HEK293 (cell line): Measurements from ENCODE around the gene ENOX2.

Experiments
- CTCF ChIA-PET: fragments of 350-600 bp; formaldehyde crosslinking; extraction: SDS; loops from one replicate; lab custom pipeline; 2021; ENCODE audit warnings: antibody characterized with exemption; lab: Yijun Ruan, JAX
- POLR2A ChIA-PET: fragments of 300-600 bp; formaldehyde crosslinking; extraction: SDS; loops from one replicate; lab custom pipeline; 2020; ENCODE audit warnings: antibody characterized with exemption, inconsistent platforms; lab: Yijun Ruan, JAX
- H3K27ac ChIP-seq: fragments of 200-500 bp; sonication (Bioruptor generic); 2 replicates; pipeline ENCODE4 v1.5.1; 2014; ENCODE audit warnings: low read depth, low read length, control low read depth, inconsistent platforms; ENCODE audit errors: extremely low read depth
- H3K36me3 ChIP-seq, 2 experiments: fragments of 200-500 bp in 1 of 2; sonication (Bioruptor generic) in 1 of 2; 1 replicate in 1 of 2; 2 replicates in 1 of 2; pipeline ENCODE4 v1.5.1; 2014 to 2017; ENCODE audit warnings: inconsistent platforms in 2 of 2, low read length in 2 of 2; ENCODE audit not compliant: control insufficient read depth in 2 of 2, insufficient read depth in 1 of 2
- H3K4me1 ChIP-seq: fragments of 200-500 bp; sonication (Bioruptor generic); 2 replicates; pipeline ENCODE4 v1.5.1; 2014; ENCODE audit warnings: mild to moderate bottlenecking, low read length, inconsistent platforms; ENCODE audit not compliant: control insufficient read depth, insufficient read depth
- H3K4me3 ChIP-seq: 2 replicates; pipeline ENCODE4 v1.5.1; 2011; ENCODE audit warnings: low read depth, mild to moderate bottlenecking, control low read depth, low read length, moderate library complexity
- H3K9me3 ChIP-seq: fragments of 200-500 bp; sonication (Bioruptor generic); 2 replicates; pipeline ENCODE4 v1.5.1; 2014; ENCODE audit warnings: low read depth, low read length, inconsistent platforms; ENCODE audit not compliant: control insufficient read depth, insufficient read depth
- BCL11A ChIP-seq: fragments of 450-650 bp; formaldehyde crosslinking; IDR thresholded peaks from 2 replicates; pipeline ENCODE4 v1.5.1; 2016; ENCODE audit warnings: low read depth, missing biosample characterization, missing genetic modification characterization
- EGR2 ChIP-seq: fragments of 450-650 bp; formaldehyde crosslinking; IDR thresholded peaks from 2 replicates; pipeline ENCODE4 v1.5.1; 2016; ENCODE audit warnings: low read depth, missing biosample characterization, missing genetic modification characterization
- HOXC10 ChIP-seq: sonication (generic); formaldehyde crosslinking; IDR thresholded peaks from 2 replicates; pipeline ENCODE4 v1.8.1; 2023; ENCODE audit warnings: mild to moderate bottlenecking, missing genetic modification reagents
- HOXD13 ChIP-seq: sonication (generic); formaldehyde crosslinking; IDR thresholded peaks from 2 replicates; pipeline ENCODE4 v1.8.0; 2022; ENCODE audit warnings: missing genetic modification reagents, borderline replicate concordance
- PRDM2 ChIP-seq: fragments of 450-650 bp; formaldehyde crosslinking; IDR thresholded peaks from 2 replicates; pipeline ENCODE4 v1.5.1; 2016; ENCODE audit warnings: missing biosample characterization, missing genetic modification characterization, borderline replicate concordance
- SCRT1 ChIP-seq: fragments of 450-650 bp; formaldehyde crosslinking; IDR thresholded peaks from 2 replicates; pipeline ENCODE4 v1.5.1; 2016; ENCODE audit warnings: missing biosample characterization, missing genetic modification characterization, borderline replicate concordance
- SP3 ChIP-seq: fragments of 450-650 bp; formaldehyde crosslinking; IDR thresholded peaks from 2 replicates; pipeline ENCODE4 v1.5.1; 2016; ENCODE audit warnings: missing biosample characterization, missing genetic modification characterization
- TSHZ1 ChIP-seq: fragments of 450-650 bp; formaldehyde crosslinking; IDR thresholded peaks from 2 replicates; pipeline ENCODE4 v1.5.1; 2016; ENCODE audit warnings: missing biosample characterization, missing genetic modification characterization, borderline replicate concordance
- ZBTB1 ChIP-seq: fragments of 450-650 bp; formaldehyde crosslinking; IDR thresholded peaks from 2 replicates; pipeline ENCODE4 v1.5.1; 2016; ENCODE audit warnings: missing biosample characterization, missing genetic modification characterization
- ZBTB8A ChIP-seq: fragments of 450-650 bp; formaldehyde crosslinking; IDR thresholded peaks from 2 replicates; pipeline ENCODE4 v1.5.1; 2016; ENCODE audit warnings: missing biosample characterization, missing genetic modification characterization
- ZFP3 ChIP-seq: fragments of 450-650 bp; formaldehyde crosslinking; IDR thresholded peaks from 2 replicates; pipeline ENCODE4 v1.5.1; 2016; ENCODE audit warnings: low read depth, missing biosample characterization, missing genetic modification characterization
- ZNF138 ChIP-seq: fragments of 450-650 bp; formaldehyde crosslinking; IDR thresholded peaks from 2 replicates; pipeline ENCODE4 v1.5.1; 2016; ENCODE audit warnings: missing biosample characterization, missing genetic modification characterization, borderline replicate concordance
- ZNF214 ChIP-seq: fragments of 450-650 bp; formaldehyde crosslinking; IDR thresholded peaks from 2 replicates; pipeline ENCODE4 v1.5.1; 2017; ENCODE audit warnings: missing biosample characterization, mild to moderate bottlenecking, missing genetic modification characterization, borderline replicate concordance
- ZNF221 ChIP-seq: fragments of 450-650 bp; formaldehyde crosslinking; IDR thresholded peaks from 2 replicates; pipeline ENCODE4 v1.5.1; 2017; ENCODE audit warnings: missing biosample characterization, missing genetic modification characterization, borderline replicate concordance
- ZNF292 ChIP-seq: fragments of 450-650 bp; formaldehyde crosslinking; IDR thresholded peaks from 2 replicates; pipeline ENCODE4 v1.5.1; 2016; ENCODE audit warnings: low read depth, missing biosample characterization, missing genetic modification characterization, borderline replicate concordance
- ZNF302 ChIP-seq: fragments of 450-650 bp; formaldehyde crosslinking; IDR thresholded peaks from 2 replicates; pipeline ENCODE4 v1.5.1; 2016; ENCODE audit warnings: missing biosample characterization, missing genetic modification characterization, low read depth
- ZNF335 ChIP-seq: fragments of 450-650 bp; formaldehyde crosslinking; conservative IDR thresholded peaks from 2 replicates; pipeline ENCODE4 v1.5.1; 2016; ENCODE audit warnings: missing biosample characterization, missing genetic modification characterization
- ZNF350 ChIP-seq: fragments of 450-650 bp; formaldehyde crosslinking; IDR thresholded peaks from 2 replicates; pipeline ENCODE4 v1.5.0; 2017; ENCODE audit warnings: missing biosample characterization, mild to moderate bottlenecking, missing genetic modification characterization
- ZNF394 ChIP-seq: fragments of 450-650 bp; formaldehyde crosslinking; IDR thresholded peaks from 2 replicates; pipeline ENCODE4 v1.5.1; 2016; ENCODE audit warnings: missing biosample characterization, missing genetic modification characterization, mild to moderate bottlenecking, moderate library complexity, borderline replicate concordance
- ZNF544 ChIP-seq: fragments of 450-650 bp; formaldehyde crosslinking; IDR thresholded peaks from 2 replicates; pipeline ENCODE4 v1.5.0; 2017; ENCODE audit warnings: missing biosample characterization, missing genetic modification characterization
- ZNF548 ChIP-seq: fragments of 450-650 bp; formaldehyde crosslinking; IDR thresholded peaks from 2 replicates; pipeline ENCODE4 v1.5.1; 2016; ENCODE audit warnings: missing biosample characterization, missing genetic modification characterization
- ZNF621 ChIP-seq: fragments of 450-650 bp; formaldehyde crosslinking; IDR thresholded peaks from 2 replicates; pipeline ENCODE4 v1.5.1; 2017; ENCODE audit warnings: missing biosample characterization, missing genetic modification characterization
- ZNF677 ChIP-seq: fragments of 450-650 bp; IDR thresholded peaks from 2 replicates; pipeline ENCODE4 v1.5.0; 2018; ENCODE audit warnings: missing biosample characterization, mild to moderate bottlenecking, missing genetic modification characterization, moderate library complexity
- ZNF776 ChIP-seq: fragments of 450-650 bp; formaldehyde crosslinking; IDR thresholded peaks from 2 replicates; pipeline ENCODE4 v1.5.0; 2017; ENCODE audit warnings: missing biosample characterization, missing genetic modification characterization, borderline replicate concordance
- ZNF777 ChIP-seq: fragments of 450-650 bp; formaldehyde crosslinking; IDR thresholded peaks from 2 replicates; pipeline ENCODE4 v1.5.1; 2017; ENCODE audit warnings: missing biosample characterization, missing genetic modification characterization, borderline replicate concordance
- ZNF785 ChIP-seq: fragments of 450-650 bp; formaldehyde crosslinking; IDR thresholded peaks from 2 replicates; pipeline ENCODE4 v1.5.1; 2016; ENCODE audit warnings: missing biosample characterization, missing genetic modification characterization

ENOX2 gene

GRCh38 chrX:130626521-130626920 is 276.5 kb downstream of the ENOX2 start:
- CTCF ChIA-PET, result interaction anchor here (0.7 to 0.8 kb wide), 2 partner anchors 72 to 355 kb away, joined by 3 read pairs; no protein-coding TSS in a partner anchor
- H3K9me3 ChIP-seq, result no peaks in the 10 kb centered on the region
- POLR2A ChIA-PET, result no interaction called here
- H3K27ac ChIP-seq, result no peak overlapping the region
- no peaks in the 10 kb centered on the region for H3K4me1 ChIP-seq
- TF ChIP-seq ZBTB8A (tag by site-specific recombination) (no peak), ZNF221 (tag by site-specific recombination) (no peak), HOXD13 (CRISPR knock-in tag) (no peak), ZNF776 (no peak), BCL11A (no peak), ZNF214 (tag by site-specific recombination) (no peak), ZNF785 (no peak)
- H3K36me3 ChIP-seq, result no peaks in the 10 kb centered on the region
- no peak overlapping the region for H3K4me3 ChIP-seq

GRCh38 chrX:130625386-130625785 is 277.6 kb downstream of the ENOX2 start:
- no peak overlapping the region for H3K4me3 ChIP-seq
- H3K9me3 ChIP-seq, result no peaks in the 10 kb centered on the region
- no peaks in the 10 kb centered on the region for H3K36me3 ChIP-seq
- no peaks in the 10 kb centered on the region for H3K4me1 ChIP-seq
- CTCF ChIA-PET, result no interaction called here
- POLR2A ChIA-PET, result no interaction called here
- H3K27ac ChIP-seq, result no peak overlapping the region
- TF ChIP-seq ZNF544 (no peak), HOXC10 (CRISPR knock-in tag) (no peak), ZNF302 (tag by site-specific recombination) (no peak), ZNF777 (tag by site-specific recombination) (no peak), ZNF621 (tag by site-specific recombination) (no peak), SP3 (tag by site-specific recombination) (no peak), ZNF677 (tag by site-specific recombination) (no peak), EGR2 (tag by site-specific recombination) (no peak), ZNF350 (tag by site-specific recombination) (no peak), ZFP3 (tag by site-specific recombination) (no peak), ZNF548 (tag by site-specific recombination) (no peak), ZNF138 (tag by site-specific recombination) (no peak), ZNF394 (no peak), ZBTB1 (tag by site-specific recombination) (no peak), ZNF335 (tag by site-specific recombination) (no peak), ZNF292 (tag by site-specific recombination) (no peak)

- ChIA-PET POLR2A (interaction anchor here (0.6 kb wide), 1 partner anchor 121 kb away, joined by 3 read pairs; no protein-coding TSS in a partner anchor), CTCF (interaction anchor here (0.6 kb wide), 1 partner anchor 586 kb away, joined by 3 read pairs; no protein-coding TSS in a partner anchor)
- Histone ChIP-seq H3K4me3 (no peak overlapping the region), H3K36me3 (no peaks in the 10 kb centered on the region), H3K27ac (no peak overlapping the region), H3K4me1 (no peaks in the 10 kb centered on the region), H3K9me3 (no peaks in the 10 kb centered on the region)
- no peak for TF ChIP-seq PRDM2 (tag by site-specific recombination)
- TF ChIP-seq SCRT1 (tag by site-specific recombination), result no peak
- TF ChIP-seq TSHZ1, result no peak
These were observed 279.5 kb downstream of the ENOX2 start for GRCh38 chrX:130623518-130623917.
